HCT116 (cell line): ENCODE data around the gene HERPUD1. TPM values are rescaled to one million over a fixed set of nuclear protein-coding genes. Genes with fewer than 3 reads are reported as not detected.

Source experiments
- ATAC-seq: fragments of 200-7000 bp; cut with Tn5 transposase; 2 replicates; pipeline ENCODE4 v1.9.1; 2020; ENCODE audit warnings: mild to moderate bottlenecking, moderate library complexity
- BruUV-seq: library from RNA; stranded (reverse); fragments of 400-500 nt; replicated peaks from 2 replicates; lab custom pipeline; 2021; lab: Mats Ljungman, UMichigan
- CTCF ChIA-PET: fragments of 300-600 bp; sonication (Branson Sonifier 250); formaldehyde crosslinking; loops from one replicate; lab custom pipeline; 2021; ENCODE audit warnings: antibody characterized with exemption; lab: Charles Lee
- POLR2A ChIA-PET: fragments of 300-600, 350-600 bp; sonication (Branson Sonifier 250); formaldehyde crosslinking; loops from one replicate; lab custom pipeline; 2021; ENCODE audit warnings: antibody characterized with exemption; lab: Charles Lee
- RAD21 ChIA-PET, 2 experiments: fragments of 300-600 bp; sonication (Branson Sonifier 250); formaldehyde crosslinking; loops; one replicate each; lab custom pipeline; 2023; ENCODE audit warnings: low total read pairs in 2 of 2; ENCODE audit not compliant: uncharacterized antibody in 2 of 2, unreplicated experiment in 2 of 2, low non-redundant PET in 1 of 2; lab: Charles Lee
- DNase-seq: peaks from one replicate; pipeline ENCODE4 v3.0.0-alpha.2; 2010; ENCODE audit warnings: low read depth, low spot score
- H2AFZ ChIP-seq: fragments of 200-600 bp; shearing (Covaris generic), sonication (generic); 2 replicates; pipeline ENCODE4 v1.6.1; 2017; ENCODE audit warnings: low read depth, mixed run types, mixed read lengths, antibody characterized with exemption, low read length; ENCODE audit not compliant: poor library complexity, severe bottlenecking
- H3K27ac ChIP-seq: 2 replicates; pipeline ENCODE4 v1.5.1; 2012; ENCODE audit warnings: low read depth, low read length
- H3K27me3 ChIP-seq: fragments of 200-600 bp; sonication (generic); 2 replicates; pipeline ENCODE4 v1.6.1; 2016; ENCODE audit warnings: mixed run types, low read length, mixed read lengths; ENCODE audit not compliant: insufficient read depth
- H3K36me3 ChIP-seq, 2 experiments: fragments of 200-500 bp in 1 of 2; fragments of 200-600 bp in 1 of 2; sonication (Bioruptor generic) in 1 of 2; sonication (generic) in 1 of 2; 2 replicates each; pipeline versions ENCODE4 v1.5.1 to v1.6.1; 2014 to 2016; ENCODE audit warnings: low read length in 2 of 2, inconsistent platforms in 1 of 2, mixed read lengths in 1 of 2, mixed run types in 1 of 2; ENCODE audit not compliant: insufficient read depth in 2 of 2, control insufficient read depth in 1 of 2
- H3K4me1 ChIP-seq, 2 experiments: fragments of 200-600 bp in 1 of 2; sonication (generic) in 1 of 2; 2 replicates each; pipeline versions ENCODE4 v1.5.1 to v1.6.1; 2012 to 2017; ENCODE audit warnings: low read length in 2 of 2, inconsistent platforms in 1 of 2, mild to moderate bottlenecking in 1 of 2, mixed read lengths in 1 of 2, mixed run types in 1 of 2, moderate library complexity in 1 of 2; ENCODE audit not compliant: insufficient read depth in 2 of 2, control insufficient read depth in 1 of 2
- H3K4me2 ChIP-seq: fragments of 200-600 bp; sonication (generic); 2 replicates; pipeline ENCODE4 v1.6.1; 2017; ENCODE audit warnings: mixed run types, low read length, mixed read lengths
- H3K4me3 ChIP-seq, 2 experiments: fragments of 200-600 bp in 1 of 2; sonication (generic) in 1 of 2; replicated peaks in 1 of 2; 2 replicates each; pipeline ENCODE4 v1.5.1; 2011 to 2016; ENCODE audit warnings: low read length in 2 of 2, control low read depth in 1 of 2, low read depth in 1 of 2, mild to moderate bottlenecking in 1 of 2, mixed read lengths in 1 of 2, mixed run types in 1 of 2
- H3K79me2 ChIP-seq: fragments of 200-600 bp; sonication (generic); 2 replicates; pipeline ENCODE4 v1.6.1; 2017; ENCODE audit warnings: mild to moderate bottlenecking, mixed run types, low read length, moderate library complexity, mixed read lengths; ENCODE audit not compliant: insufficient read depth
- H3K9ac ChIP-seq: fragments of 200-600 bp; sonication (generic); 2 replicates; pipeline ENCODE4 v1.6.1; 2016; ENCODE audit warnings: low read length, mixed read lengths
- H3K9me2 ChIP-seq: fragments of 200-600 bp; sonication (generic), shearing (Covaris generic); 2 replicates; pipeline ENCODE4 v1.6.1; 2017; ENCODE audit warnings: mixed run types, mild to moderate bottlenecking, moderate library complexity; ENCODE audit not compliant: insufficient read depth
- H3K9me3 ChIP-seq, 2 experiments: fragments of 200-500 bp in 1 of 2; fragments of 200-600 bp in 1 of 2; sonication (Bioruptor generic) in 1 of 2; sonication (generic) in 1 of 2; 2 replicates each; pipeline ENCODE4 v1.6.1; 2014 to 2017; ENCODE audit warnings: low read length in 2 of 2, mixed read lengths in 2 of 2, inconsistent platforms in 1 of 2, low read depth in 1 of 2, mild to moderate bottlenecking in 1 of 2, mixed run types in 1 of 2, moderate library complexity in 1 of 2; ENCODE audit not compliant: control insufficient read depth in 1 of 2, insufficient read depth in 1 of 2
- H4K20me1 ChIP-seq: fragments of 200-600 bp; sonication (generic), shearing (Covaris generic); 2 replicates; pipeline ENCODE4 v1.6.1; 2017; ENCODE audit warnings: mixed run types, mild to moderate bottlenecking, moderate library complexity; ENCODE audit not compliant: insufficient read depth
- ATF3 ChIP-seq: IDR thresholded peaks from 2 replicates; pipeline ENCODE4 v1.6.1; 2012
- CBX3 ChIP-seq: IDR thresholded peaks from 2 replicates; pipeline ENCODE4 v1.6.1; 2012; ENCODE audit warnings: low read depth
- CEBPB ChIP-seq: IDR thresholded peaks from 2 replicates; pipeline ENCODE4 v1.6.1; 2012; ENCODE audit warnings: low read depth
- CTCF ChIP-seq, 3 experiments: fragments of 200-600 bp in 1 of 3; sonication (generic) in 1 of 3; IDR thresholded peaks in 2 of 3; conservative IDR thresholded peaks in 1 of 3; 2 replicates each; pipeline ENCODE4 v1.5.1; 2012 to 2017; ENCODE audit warnings: low read depth in 2 of 3, low read length in 2 of 3, antibody characterized with exemption in 1 of 3, borderline replicate concordance in 1 of 3, control low read depth in 1 of 3, mild to moderate bottlenecking in 1 of 3, mixed read lengths in 1 of 3, mixed run types in 1 of 3, moderate library complexity in 1 of 3; ENCODE audit not compliant: insufficient read depth in 1 of 3
- EGR1 ChIP-seq: IDR thresholded peaks from 2 replicates; pipeline ENCODE4 v1.6.1; 2012; ENCODE audit warnings: low read depth
- ELF1 ChIP-seq: IDR thresholded peaks from 2 replicates; pipeline ENCODE4 v1.6.1; 2012; ENCODE audit warnings: low read depth, borderline replicate concordance
- EZH2phosphoT487 ChIP-seq: fragments of 200-600 bp; IDR thresholded peaks from 2 replicates; pipeline ENCODE4 v1.6.1; 2018; ENCODE audit warnings: antibody characterized with exemption, borderline replicate concordance
- MAX ChIP-seq: IDR thresholded peaks from 2 replicates; pipeline ENCODE4 v1.6.1; 2012
- POLR2A ChIP-seq: IDR thresholded peaks from 2 replicates; pipeline ENCODE4 v1.7.0; 2011; ENCODE audit warnings: borderline replicate concordance; ENCODE audit not compliant: insufficient read depth, insufficient read length; ENCODE audit errors: extremely low read depth
- POLR2AphosphoS5 ChIP-seq: IDR thresholded peaks from 2 replicates; pipeline ENCODE4 v1.6.1; 2011; ENCODE audit warnings: mild to moderate bottlenecking, low read depth, low read length, moderate library complexity
- RAD21 ChIP-seq: IDR thresholded peaks from 2 replicates; pipeline ENCODE4 v1.6.1; 2012; ENCODE audit warnings: low read depth, mild to moderate bottlenecking
- REST ChIP-seq: IDR thresholded peaks from 2 replicates; pipeline ENCODE4 v1.6.1; 2012; ENCODE audit warnings: low read depth
- SIN3A ChIP-seq: IDR thresholded peaks from 2 replicates; pipeline ENCODE4 v1.6.1; 2012; ENCODE audit warnings: low read depth
- ZBTB33 ChIP-seq: IDR thresholded peaks from 2 replicates; pipeline ENCODE4 v1.6.1; 2011; ENCODE audit warnings: mild to moderate bottlenecking, low read length, moderate library complexity; ENCODE audit not compliant: insufficient replicate concordance; ENCODE audit errors: extremely low read depth
- ZNF274 ChIP-seq: fragments of 200-500 bp; sonication (Bioruptor generic); IDR thresholded peaks from 2 replicates; pipeline ENCODE4 v1.6.1; 2014; ENCODE audit warnings: mild to moderate bottlenecking, low read depth, low read length, inconsistent platforms
- intact Hi-C: fragments of 100-400 bp; cut with micrococcal nuclease; formaldehyde crosslinking; loops from 2 replicates; pipeline ENCODE4 v1.10.0; 2022
- total RNA-seq: library from RNA; stranded (reverse); gene quantifications from one replicate; pipeline ENCODE4 v1.2.1, GENCODE V29; 2021; ENCODE audit not compliant: unreplicated experiment

The HERPUD1 gene
- total RNA-seq, 1 experiment from 2014 or later = 113 TPM

- TF ChIP-seq EZH2phosphoT487 (no peak), POLR2AphosphoS5 (no peak), MAX (no peak), CBX3 (no peak)
These were observed 16.3 kb downstream of the HERPUD1 start (continued) for GRCh38 chr16:56948234-56948633.

GRCh38 chr16:56950051-56950450 lies 18.1 kb downstream of the HERPUD1 start:
- no peaks in the 10 kb centered on the region for H3K9me3 ChIP-seq
- no peak for ATAC-seq
- BruUV-seq = no TSS peak
- no peak for DNase-seq
- RAD21 ChIA-PET = no interaction called here
- H3K4me2 ChIP-seq = no peak overlapping the region
- TF ChIP-seq ZNF274 (no peak), EGR1 (no peak), CTCF (IDR thresholded peaks at IDR 0.05 in 2 of 3, conservative IDR thresholded peaks at IDR 0.05 in 1 of 3; ENCODE audit: borderline replicate concordance in 1 of 3, insufficient read depth in 1 of 3, low read depth in 2 of 3, low read length in 2 of 3) (no peak), RAD21 (no peak), CEBPB (no peak), REST (no peak), EZH2phosphoT487 (no peak), POLR2A (no peak), ATF3 (no peak), SIN3A (no peak), ELF1 (no peak), ZBTB33 (no peak), CBX3 (no peak)
- no peaks in the 10 kb centered on the region for H3K27me3 ChIP-seq
- no peaks in the 10 kb centered on the region for H3K9me2 ChIP-seq
- POLR2A ChIA-PET = no interaction called here
- intact Hi-C loops = no loop called here
- H3K9ac ChIP-seq = no peak overlapping the region
- H3K27ac ChIP-seq = no peak overlapping the region
- H3K36me3 ChIP-seq = peaks cover under 1 to 5% of the 10 kb centered on the region in 2 experiments; a peak in 2 of 4 replicates
- no peaks in the 10 kb centered on the region for H3K79me2 ChIP-seq
- CTCF ChIA-PET = interaction anchor here (1.6 kb wide), 1 partner anchor 157 kb away, joined by 5 read pairs; no protein-coding TSS in a partner anchor
- no peak overlapping the region for H3K4me3 ChIP-seq
- no peak overlapping the region for H2AFZ ChIP-seq
- H4K20me1 ChIP-seq = no peaks in the 10 kb centered on the region
- H3K4me1 ChIP-seq = no peaks in the 10 kb centered on the region; a peak in 1 of 4 replicates
